Kidney epithelial cell (primary cell): Measurements from ENCODE around the gene CILP2. TPM values are rescaled to one million over a fixed set of nuclear protein-coding genes. Genes with fewer than 3 reads are reported as not detected.

Experiments
- DNase-seq: peaks from one replicate; pipeline ENCODE4 v3.0.0-alpha.2; 2010; ENCODE audit warnings: low read depth
- H3K27me3 ChIP-seq: 2 replicates; pipeline ENCODE4 v1.6.0; 2011; ENCODE audit warnings: low read length; ENCODE audit not compliant: control insufficient read depth, insufficient read depth
- H3K36me3 ChIP-seq: 2 replicates; pipeline ENCODE4 v1.5.1; 2011; ENCODE audit warnings: low read length; ENCODE audit not compliant: control insufficient read depth, insufficient read depth
- H3K4me3 ChIP-seq: 2 replicates; pipeline ENCODE4 v1.5.1; 2011; ENCODE audit warnings: low read depth, mild to moderate bottlenecking, control low read depth, low read length
- CTCF ChIP-seq: IDR thresholded peaks from 2 replicates; pipeline ENCODE4 v1.5.1; 2011; ENCODE audit warnings: mild to moderate bottlenecking, moderate library complexity, low read length, control low read depth, inconsistent platforms; ENCODE audit not compliant: insufficient read depth, poor library complexity, severe bottlenecking
- total RNA-seq: library from RNA; depleted of rRNA; stranded (reverse); fragments of >200 nt; gene quantifications from 2 replicates; pipeline ENCODE4 v1.2.3, GENCODE V29; 2015

CILP2 gene
- total RNA-seq, 1 donor from 2014 or later: not detected

GRCh38 chr19:19527371-19527656 is 10.8 kb upstream of the CILP2 start:
- no peaks in the 10 kb centered on the region for H3K36me3 ChIP-seq
- no peak for DNase-seq
- TF ChIP-seq CTCF: no peak
- H3K4me3 ChIP-seq: no peak overlapping the region
- no peaks in the 10 kb centered on the region for H3K27me3 ChIP-seq

GRCh38 chr19:19527674-19528625 is 10.1 kb upstream of the CILP2 start:
- no peaks in the 10 kb centered on the region for H3K36me3 ChIP-seq
- H3K4me3 ChIP-seq: no peak overlapping the region
- no peak for TF ChIP-seq CTCF
- no peaks in the 10 kb centered on the region for H3K27me3 ChIP-seq
- DNase-seq: no peak

GRCh38 chr19:19528721-19529490 is 9.2 kb upstream of the CILP2 start, which contains the start of gene YJEFN3:
TSS of gene YJEFN3 (plus strand) at chr19:19528911. CDS start at chr19:19528933, 22 bp downstream.
- DNase-seq: no peak
- no peak within 1 kb of the TSS for H3K4me3 ChIP-seq
- no peaks in the 10 kb centered on the region for H3K36me3 ChIP-seq
- TF ChIP-seq CTCF: no peak
- H3K27me3 ChIP-seq: no peaks in the 10 kb centered on the region

- DNase-seq: no peak
- Histone ChIP-seq H3K27me3 (peaks cover 5% of the 10 kb centered on the region), H3K36me3 (no peaks in the 10 kb centered on the region), H3K4me3 (no peak overlapping the region)
- no peak for TF ChIP-seq CTCF
These were observed 8.2 kb upstream of the CILP2 start for GRCh38 chr19:19529783-19530422.

GRCh38 chr19:19530423-19530804 is 7.7 kb upstream of the CILP2 start:
- no peak for TF ChIP-seq CTCF
- no peak for DNase-seq
- Histone ChIP-seq H3K36me3 (no peaks in the 10 kb centered on the region), H3K27me3 (peaks cover 5% of the 10 kb centered on the region), H3K4me3 (no peak overlapping the region)
